ENCODE measurements around the gene EFL1.

- no peak for TF ChIP-seq KLF1 (tag by site-specific recombination; IDR thresholded peaks at IDR 0.05)
- no peak for TF ChIP-seq ZNF768 (tag by site-specific recombination; IDR thresholded peaks at IDR 0.05)
- TF ChIP-seq, protein P1, sequence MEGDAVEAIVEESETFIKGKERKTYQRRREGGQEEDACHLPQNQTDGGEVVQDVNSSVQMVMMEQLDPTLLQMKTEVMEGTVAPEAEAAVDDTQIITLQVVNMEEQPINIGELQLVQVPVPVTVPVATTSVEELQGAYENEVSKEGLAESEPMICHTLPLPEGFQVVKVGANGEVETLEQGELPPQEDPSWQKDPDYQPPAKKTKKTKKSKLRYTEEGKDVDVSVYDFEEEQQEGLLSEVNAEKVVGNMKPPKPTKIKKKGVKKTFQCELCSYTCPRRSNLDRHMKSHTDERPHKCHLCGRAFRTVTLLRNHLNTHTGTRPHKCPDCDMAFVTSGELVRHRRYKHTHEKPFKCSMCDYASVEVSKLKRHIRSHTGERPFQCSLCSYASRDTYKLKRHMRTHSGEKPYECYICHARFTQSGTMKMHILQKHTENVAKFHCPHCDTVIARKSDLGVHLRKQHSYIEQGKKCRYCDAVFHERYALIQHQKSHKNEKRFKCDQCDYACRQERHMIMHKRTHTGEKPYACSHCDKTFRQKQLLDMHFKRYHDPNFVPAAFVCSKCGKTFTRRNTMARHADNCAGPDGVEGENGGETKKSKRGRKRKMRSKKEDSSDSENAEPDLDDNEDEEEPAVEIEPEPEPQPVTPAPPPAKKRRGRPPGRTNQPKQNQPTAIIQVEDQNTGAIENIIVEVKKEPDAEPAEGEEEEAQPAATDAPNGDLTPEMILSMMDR (tag by site-specific recombination; IDR thresholded peaks at IDR 0.05), result no peak
- TF ChIP-seq ZNF610 (tag by site-specific recombination; IDR thresholded peaks at IDR 0.05; ENCODE audit: borderline replicate concordance), result no peak
- TF ChIP-seq ZNF221 (tag by site-specific recombination; IDR thresholded peaks at IDR 0.05; ENCODE audit: borderline replicate concordance), result no peak
These were observed 126.9 kb downstream of the EFL1 start for GRCh38 chr15:82135638-82136037.
